Right ventricle myocardium inferior (tissue), 1 donor: ENCODE data around the gene RPS6KA4. TPM values are rescaled to one million over a fixed set of nuclear protein-coding genes. Genes with fewer than 3 reads are reported as not detected.
"Not testable (repeated sequence)": the region's sequence is repeated elsewhere in the genome, so short reads cannot be mapped to it uniquely, and the experiment has no call there.

Source experiments
- ATAC-seq: fragments of 200-7000 bp; cut with Tn5 transposase; one replicate; pipeline ENCODE4 v1.9.1; 2020; ENCODE audit warnings: mild to moderate bottlenecking, moderate library complexity
- DNase-seq: peaks from one replicate; pipeline ENCODE4 v3.0.0; 2021; ENCODE audit errors: missing footprints
- intact Hi-C: fragments of 100-400 bp; cut with DNase I; formaldehyde crosslinking; loops from one replicate; pipeline ENCODE4 v1.11.0; 2022
- total RNA-seq: library from RNA; stranded (reverse); fragmentation: NEBNext Ultra II Directional; extraction: Animal tissue kit (Norgen Biotek cat#: 25700); gene quantifications from one replicate; pipeline ENCODE4 v1.2.1, GENCODE V29; 2021
- donor health status: DM: no; HTN: yes; CAD: no; lungs with severe emphysema.

The RPS6KA4 gene
- total RNA-seq, 1 donor from 2014 or later, result 18.7 TPM

GRCh38 chr11:64323373-64323772 is 35.6 kb upstream of the RPS6KA4 start:
- DNase-seq, result no peak
- no peak for ATAC-seq
- intact Hi-C loops, result no loop called here

- DNase-seq, intact Hi-C loops: not testable (repeated sequence)
Observed at GRCh38 chr11:64323984-64324383, 35.0 kb upstream of the RPS6KA4 start.

GRCh38 chr11:64324692-64325469 is 34.1 kb upstream of the RPS6KA4 start:
- DNase-seq (no peak), ATAC-seq (no peak)
- intact Hi-C loops, result no loop called here

More at GRCh38 chr11:64323984-64324383, 35.0 kb upstream of the RPS6KA4 start:
- not testable (repeated sequence) for ATAC-seq

- DNase-seq (no peak), ATAC-seq (no peak)
- intact Hi-C loops, result no loop called here
Observed at GRCh38 chr11:64327375-64327774, 31.6 kb upstream of the RPS6KA4 start.

- intact Hi-C loops, result no loop called here
- ATAC-seq, result no peak
- no peak for DNase-seq
Observed at GRCh38 chr11:64327993-64328392, 31.0 kb upstream of the RPS6KA4 start.

GRCh38 chr11:64330888-64331287 is 28.1 kb upstream of the RPS6KA4 start:
- DNase-seq, result no peak
- intact Hi-C loops, result no loop called here
- no peak for ATAC-seq

- DNase-seq (peak; percentile 87), ATAC-seq (peak; percentile 57)
- intact Hi-C loops, result no loop called here
Observed at GRCh38 chr11:64331569-64332371, 27.2 kb upstream of the RPS6KA4 start.

- intact Hi-C loops, result no loop called here
- DNase-seq (no peak), ATAC-seq (no peak)
Observed at GRCh38 chr11:64333556-64333955, 25.4 kb upstream of the RPS6KA4 start.

GRCh38 chr11:64334764-64335735 is 23.9 kb upstream of the RPS6KA4 start:
- ATAC-seq, result peak; percentile 32
- no peak for DNase-seq
- intact Hi-C loops, result no loop called here

- intact Hi-C loops, result no loop called here
- ATAC-seq (no peak), DNase-seq (no peak)
Observed at GRCh38 chr11:64337538-64338249, 21.3 kb upstream of the RPS6KA4 start.

GRCh38 chr11:64338716-64339115 is 20.2 kb upstream of the RPS6KA4 start:
- intact Hi-C loops, result no loop called here
- DNase-seq, result no peak
- ATAC-seq, result no peak

GRCh38 chr11:64339286-64339685 is 19.7 kb upstream of the RPS6KA4 start:
- no peak for ATAC-seq
- DNase-seq, result no peak
- intact Hi-C loops, result no loop called here

GRCh38 chr11:64339754-64340408 is 19.1 kb upstream of the RPS6KA4 start, which contains the start of gene CCDC88B:
Gene CCDC88B (plus strand): TSS chr11:64340204. CDS start chr11:64340267, 63 bp downstream.
- intact Hi-C loops, result no loop called here
- DNase-seq (peak; percentile 92), ATAC-seq (no peak)

- ATAC-seq (no peak), DNase-seq (peak; percentile 85)
- intact Hi-C loops, result no loop called here
Observed at GRCh38 chr11:64340671-64341335, 18.2 kb upstream of the RPS6KA4 start.

- intact Hi-C loops, result no loop called here
- ATAC-seq, result no peak
Observed at GRCh38 chr11:64341429-64341828, 17.5 kb upstream of the RPS6KA4 start.

GRCh38 chr11:64341851-64342791 is 16.8 kb upstream of the RPS6KA4 start:
- ATAC-seq, result peak; percentile 94
- DNase-seq, result peak; percentile 94
- intact Hi-C loops, result no loop called here

More at GRCh38 chr11:64341429-64341828, 17.5 kb upstream of the RPS6KA4 start:
- no peak for DNase-seq
